Tibial nerve (tissue), 4 donors: Measurements from ENCODE around the gene GLT8D1. TPM values are rescaled to one million over a fixed set of nuclear protein-coding genes. Genes with fewer than 3 reads are reported as not detected.

ENCODE experiments used
- DNase-seq, 2 donors: peaks; one replicate each; pipeline ENCODE4 v3.0.0-alpha.2; 2019; ENCODE audit warnings: low spot score in 2 of 2
- H3K27ac ChIP-seq, 4 donors: fragments of 200-600 bp; sonication (generic) in 3 of 4; one replicate each; pipeline ENCODE4 v1.5.1; 2017 to 2019; ENCODE audit warnings: mild to moderate bottlenecking in 1 of 4
- H3K27me3 ChIP-seq, 2 donors: fragments of 200-600 bp; sonication (generic) in 1 of 2; one replicate each; pipeline versions ENCODE4 v1.5.1 to v1.6.0; 2017 to 2019
- H3K36me3 ChIP-seq, 3 donors: fragments of 200-600 bp; sonication (generic); one replicate each; pipeline ENCODE4 v1.5.1; 2018 to 2019
- H3K4me1 ChIP-seq, 4 donors: fragments of 200-600 bp; sonication (generic) in 3 of 4; one replicate each; pipeline ENCODE4 v1.5.1; 2017 to 2019
- H3K4me3 ChIP-seq, 4 donors: fragments of 200-600 bp; sonication (generic) in 3 of 4; one replicate each; pipeline ENCODE4 v1.5.1; 2017 to 2019; ENCODE audit warnings: mild to moderate bottlenecking in 1 of 4, moderate library complexity in 1 of 4
- H3K9me3 ChIP-seq, 4 donors: fragments of 200-600 bp; sonication (generic) in 3 of 4; one replicate each; pipeline ENCODE4 v1.5.1; 2017 to 2019
- EP300 ChIP-seq, 2 donors: sonication (generic); formaldehyde crosslinking; IDR thresholded peaks; one replicate each; pipeline ENCODE4 v1.6.1; 2017; ENCODE audit warnings: antibody characterized with exemption in 2 of 2, mild to moderate bottlenecking in 1 of 2
- POLR2A ChIP-seq, 2 donors: fragments of 450-650 bp; IDR thresholded peaks; one replicate each; pipeline ENCODE4 v1.6.1; 2017; ENCODE audit warnings: antibody characterized with exemption in 2 of 2, mild to moderate bottlenecking in 2 of 2, moderate library complexity in 2 of 2
- WGBS, 2 donors: methylation state at CpG; one replicate each; pipeline ENCODE4 v1.1.5; 2018; 5-methylcytosine and 5-hydroxymethylcytosine counted together
- total RNA-seq, 4 donors: library from RNA; depleted of rRNA; stranded (reverse); fragments of >200 nt; gene quantifications; one replicate each; pipeline ENCODE4 v1.1.0, GENCODE V29; 2016
- TF ChIP-seq, protein P1 (sequence below), 5 experiments: fragments of 200-600 bp in 3 of 5; fragments of 450-650 bp in 2 of 5; sonication (generic) in 3 of 5; IDR thresholded peaks; one replicate each; pipeline ENCODE4 v1.5.1; 2016 to 2019; ENCODE audit warnings: antibody characterized with exemption in 5 of 5, mild to moderate bottlenecking in 3 of 5, moderate library complexity in 2 of 5

GLT8D1 gene
- total RNA-seq, 4 donors from 2014 or later: 44.7 to 109 (median 94.9) TPM

- peaks cover 9 to 97% (median 14%) of the 10 kb centered on the region in 3 donors for H3K36me3 ChIP-seq
These were observed 37.6 kb upstream of the GLT8D1 start for GRCh38 chr3:52743152-52743551.

GRCh38 chr3:52742418-52743041 lies 36.9 kb upstream of the GLT8D1 start:
- H3K4me3 ChIP-seq: no peak overlapping the region
- DNase-seq: peak in 1 of 2 donors; percentile 10
- H3K27me3 ChIP-seq: no peaks in the 10 kb centered on the region
- H3K9me3 ChIP-seq: no peaks in the 10 kb centered on the region
- 83% methylated on average over 3 of the region's 3 CpGs for WGBS, 2 donors
- no peak overlapping the region for H3K27ac ChIP-seq
- peaks cover 9 to 97% (median 14%) of the 10 kb centered on the region in 3 donors for H3K36me3 ChIP-seq
- TF ChIP-seq EP300 (IDR thresholded peaks at IDR 0.05): no peak
- TF ChIP-seq, protein P1, sequence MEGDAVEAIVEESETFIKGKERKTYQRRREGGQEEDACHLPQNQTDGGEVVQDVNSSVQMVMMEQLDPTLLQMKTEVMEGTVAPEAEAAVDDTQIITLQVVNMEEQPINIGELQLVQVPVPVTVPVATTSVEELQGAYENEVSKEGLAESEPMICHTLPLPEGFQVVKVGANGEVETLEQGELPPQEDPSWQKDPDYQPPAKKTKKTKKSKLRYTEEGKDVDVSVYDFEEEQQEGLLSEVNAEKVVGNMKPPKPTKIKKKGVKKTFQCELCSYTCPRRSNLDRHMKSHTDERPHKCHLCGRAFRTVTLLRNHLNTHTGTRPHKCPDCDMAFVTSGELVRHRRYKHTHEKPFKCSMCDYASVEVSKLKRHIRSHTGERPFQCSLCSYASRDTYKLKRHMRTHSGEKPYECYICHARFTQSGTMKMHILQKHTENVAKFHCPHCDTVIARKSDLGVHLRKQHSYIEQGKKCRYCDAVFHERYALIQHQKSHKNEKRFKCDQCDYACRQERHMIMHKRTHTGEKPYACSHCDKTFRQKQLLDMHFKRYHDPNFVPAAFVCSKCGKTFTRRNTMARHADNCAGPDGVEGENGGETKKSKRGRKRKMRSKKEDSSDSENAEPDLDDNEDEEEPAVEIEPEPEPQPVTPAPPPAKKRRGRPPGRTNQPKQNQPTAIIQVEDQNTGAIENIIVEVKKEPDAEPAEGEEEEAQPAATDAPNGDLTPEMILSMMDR (IDR thresholded peaks at IDR 0.05): peak; percentile 22 to 52 (median 43)
- no peak for TF ChIP-seq POLR2A (IDR thresholded peaks at IDR 0.05)
- H3K4me1 ChIP-seq: no peaks in the 10 kb centered on the region

More at GRCh38 chr3:52743152-52743551, 37.6 kb upstream of the GLT8D1 start:
- no peaks in the 10 kb centered on the region for H3K4me1 ChIP-seq
- no peak overlapping the region for H3K4me3 ChIP-seq
- WGBS, 2 donors: 87 to 88% methylated on average over 5 of the region's 5 CpGs
- no peaks in the 10 kb centered on the region for H3K27me3 ChIP-seq
- no peak for DNase-seq
- TF ChIP-seq, protein P1 (IDR thresholded peaks at IDR 0.05): no peak
- TF ChIP-seq EP300 (IDR thresholded peaks at IDR 0.05) (no peak), POLR2A (IDR thresholded peaks at IDR 0.05) (no peak)
- no peak overlapping the region for H3K27ac ChIP-seq
- no peaks in the 10 kb centered on the region for H3K9me3 ChIP-seq

- peaks cover 0 to 97% (median 11%) of the 10 kb centered on the region in 3 donors for H3K36me3 ChIP-seq
- no peaks in the 10 kb centered on the region for H3K4me1 ChIP-seq
- no peak overlapping the region for H3K4me3 ChIP-seq
- 54 to 67% methylated on average over 1 of the region's 1 CpG for WGBS, 2 donors
- TF ChIP-seq POLR2A (IDR thresholded peaks at IDR 0.05): no peak
- no peak overlapping the region for H3K27ac ChIP-seq
- no peaks in the 10 kb centered on the region for H3K27me3 ChIP-seq
- no peak for DNase-seq
- no peaks in the 10 kb centered on the region for H3K9me3 ChIP-seq
These were observed 34.1 kb upstream of the GLT8D1 start for GRCh38 chr3:52739730-52740129.

DNA sequence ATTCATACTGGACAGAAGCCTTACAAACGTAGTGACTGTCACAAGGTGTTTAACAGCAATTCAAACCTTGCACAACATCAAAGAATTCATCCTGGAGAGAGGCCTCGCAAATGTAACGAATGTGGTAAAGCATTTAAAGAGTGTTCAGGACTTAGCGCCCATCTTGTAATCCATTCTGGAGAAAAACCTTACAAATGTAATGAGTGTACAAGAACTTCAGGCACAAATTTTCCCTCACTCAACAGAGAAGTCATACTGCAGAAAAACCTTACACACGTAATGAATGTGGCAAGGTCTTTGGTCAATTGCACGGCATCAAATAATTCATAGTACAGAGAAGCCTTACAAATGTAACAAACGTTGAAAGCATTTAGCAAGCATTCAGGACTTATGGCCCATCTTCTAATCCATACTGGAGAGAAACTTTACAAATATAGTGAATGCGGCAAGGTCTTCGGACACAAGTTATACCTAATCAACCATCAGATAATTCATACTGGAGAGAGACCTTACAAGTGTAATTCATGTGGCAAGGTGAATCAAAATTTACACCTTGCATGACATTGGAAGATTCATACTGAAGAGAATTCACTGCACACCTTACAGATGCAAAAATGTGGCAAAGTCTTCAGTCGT lies 27.8 kb upstream of the GLT8D1 start:
- TF ChIP-seq, protein P1 (IDR thresholded peaks at IDR 0.05): no peak
- TF ChIP-seq POLR2A (IDR thresholded peaks at IDR 0.05) (no peak), EP300 (IDR thresholded peaks at IDR 0.05) (no peak)
- H3K36me3 ChIP-seq: peaks cover 6 to 100% (median 7%) of the 10 kb centered on the region in 3 donors
- H3K27ac ChIP-seq: no peak overlapping the region
- no peak for DNase-seq
- H3K9me3 ChIP-seq: peaks cover 0 to 5% (median 0%) of the 10 kb centered on the region in 4 donors
- WGBS, 2 donors: 85 to 92% methylated on average over 10 of the region's 10 CpGs
- no peak overlapping the region for H3K4me3 ChIP-seq
- no peaks in the 10 kb centered on the region for H3K4me1 ChIP-seq
- no peaks in the 10 kb centered on the region for H3K27me3 ChIP-seq

DNA sequence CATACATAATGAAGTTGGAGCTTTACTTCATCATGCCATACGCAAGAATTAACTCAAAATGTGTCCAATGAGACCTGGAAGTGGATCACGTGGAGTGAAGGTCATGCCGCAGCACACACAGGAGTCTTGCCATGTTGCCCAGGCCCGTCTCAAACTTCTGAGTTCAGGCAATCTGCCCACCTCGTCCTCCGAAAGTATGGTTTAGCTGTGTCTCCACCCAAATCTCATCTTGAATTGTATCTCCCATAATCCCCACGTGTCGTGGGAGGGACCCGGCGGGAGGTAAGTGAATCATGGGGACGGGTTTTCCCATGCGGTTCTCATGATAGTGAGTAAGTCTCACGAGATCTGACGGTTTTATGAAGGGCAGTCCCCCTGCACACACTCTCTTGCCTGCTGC lies 26.0 kb upstream of the GLT8D1 start:
- TF ChIP-seq POLR2A (IDR thresholded peaks at IDR 0.05) (no peak), EP300 (IDR thresholded peaks at IDR 0.05) (no peak)
- TF ChIP-seq, protein P1 (IDR thresholded peaks at IDR 0.05): no peak
- H3K9me3 ChIP-seq: peaks cover 0 to 5% (median 0%) of the 10 kb centered on the region in 4 donors
- 80 to 86% methylated on average over 14 of the region's 14 CpGs for WGBS, 2 donors
- H3K27ac ChIP-seq: no peak overlapping the region
- no peaks in the 10 kb centered on the region for H3K4me1 ChIP-seq
- DNase-seq: no peak
- no peaks in the 10 kb centered on the region for H3K27me3 ChIP-seq
- peaks cover 6 to 93% (median 7%) of the 10 kb centered on the region in 3 donors for H3K36me3 ChIP-seq
- no peak overlapping the region for H3K4me3 ChIP-seq
